Prostate gland (tissue), 2 donors: Measurements from ENCODE around the gene HIGD2A.

ENCODE experiments used
- CTCF ChIP-seq, 4 experiments: fragments of 200-600 bp in 2 of 4; fragments of 450-650 bp in 2 of 4; sonication (generic) in 2 of 4; IDR thresholded peaks; 1 replicate in 3 of 4; 2 replicates in 1 of 4; pipeline ENCODE4 v1.5.1; 2016 to 2019; ENCODE audit warnings: antibody characterized with exemption in 4 of 4, mild to moderate bottlenecking in 2 of 4, moderate library complexity in 2 of 4
- POLR2A ChIP-seq: fragments of 450-650 bp; IDR thresholded peaks from one replicate; pipeline ENCODE4 v1.6.1; 2016; ENCODE audit warnings: antibody characterized with exemption, mild to moderate bottlenecking
- POLR2AphosphoS5 ChIP-seq: sonication (generic); formaldehyde crosslinking; IDR thresholded peaks from one replicate; pipeline ENCODE4 v1.6.1; 2017; ENCODE audit warnings: antibody characterized with exemption

- TF ChIP-seq CTCF (IDR thresholded peaks at IDR 0.05) (no peak), POLR2A (no peak), POLR2AphosphoS5 (no peak)
These were observed 38.3 kb downstream of the HIGD2A start for GRCh38 chr5:176426876-176427275.
